EL (cell line): ENCODE measurements around the gene PGM2L1.
"Not testable (repeated sequence)": the region's sequence is repeated elsewhere in the genome, so short reads cannot be mapped to it uniquely, and the experiment has no call there.

ENCODE experiments used
- DNase-seq: peaks from one replicate; pipeline ENCODE4 v3.0.0-alpha.2; 2016

PGM2L1 gene

GRCh38 chr11:74332291-74332690 is 65.9 kb downstream of the PGM2L1 start:
- DNase-seq, result no peak

- DNase-seq, result not testable (repeated sequence)
These were observed 67.2 kb downstream of the PGM2L1 start for GRCh38 chr11:74331000-74331399.

DNA sequence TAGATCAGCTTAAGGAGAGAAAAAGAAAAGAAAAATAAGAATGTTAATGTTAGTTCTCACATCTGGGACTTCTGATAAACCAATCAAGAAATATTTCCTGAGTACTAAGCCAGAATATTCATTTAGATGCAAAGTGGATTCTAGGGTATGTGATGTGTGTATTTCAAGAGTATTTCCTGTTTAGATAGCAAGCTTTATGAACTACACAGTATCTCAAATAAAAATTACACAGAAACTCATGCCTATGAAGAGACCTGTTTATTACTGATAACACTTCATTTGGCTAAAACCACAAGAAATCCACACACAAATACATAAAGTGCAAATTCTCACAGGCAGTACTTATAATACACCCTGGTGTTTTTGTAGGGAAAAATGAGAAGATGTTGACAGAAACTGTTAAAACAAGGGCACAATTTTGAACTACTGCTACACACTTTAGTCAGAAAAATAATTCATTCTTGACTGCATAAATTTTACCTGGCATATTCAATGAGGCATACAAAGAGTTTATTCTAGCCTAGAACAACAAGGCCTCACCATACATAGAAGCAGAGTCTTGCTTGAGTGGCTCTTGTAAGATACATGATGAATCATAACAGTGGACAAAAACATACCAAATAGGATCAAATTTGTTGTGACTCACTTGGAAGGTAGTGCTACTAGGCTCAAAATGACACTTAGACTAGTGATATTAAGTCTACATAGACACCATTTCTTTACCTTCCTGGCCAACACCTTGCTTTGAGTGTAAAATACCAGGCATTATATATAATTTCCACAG is 68.0 kb downstream of the PGM2L1 start:
- peak; percentile 57 for DNase-seq

- no peak for DNase-seq
These were observed 71.2 kb downstream of the PGM2L1 start for GRCh38 chr11:74327076-74327475.

DNA sequence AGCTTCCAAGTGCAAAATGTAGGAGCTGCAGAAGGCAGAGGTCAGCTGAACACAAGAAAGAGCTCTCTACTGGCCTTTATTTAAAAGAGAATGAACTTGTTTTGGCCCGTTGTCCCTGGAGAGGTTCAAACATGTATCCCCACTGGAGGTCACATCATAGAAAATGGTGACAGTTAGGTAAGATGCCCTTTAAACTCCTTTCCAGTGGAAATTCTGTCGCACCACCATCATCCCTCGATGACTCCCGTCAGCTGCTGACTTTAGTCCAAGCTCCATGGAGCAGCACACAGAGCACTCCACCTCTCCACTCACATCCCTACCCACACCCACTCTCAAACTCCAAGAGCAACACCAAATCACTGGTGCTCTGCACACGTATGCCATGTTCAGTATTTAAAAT is 71.6 kb downstream of the PGM2L1 start:
- no peak for DNase-seq

GRCh38 chr11:74325649-74326645 is 72.3 kb downstream of the PGM2L1 start:
- no peak for DNase-seq

GRCh38 chr11:74322667-74323066 is 75.6 kb downstream of the PGM2L1 start:
- no peak for DNase-seq

DNA sequence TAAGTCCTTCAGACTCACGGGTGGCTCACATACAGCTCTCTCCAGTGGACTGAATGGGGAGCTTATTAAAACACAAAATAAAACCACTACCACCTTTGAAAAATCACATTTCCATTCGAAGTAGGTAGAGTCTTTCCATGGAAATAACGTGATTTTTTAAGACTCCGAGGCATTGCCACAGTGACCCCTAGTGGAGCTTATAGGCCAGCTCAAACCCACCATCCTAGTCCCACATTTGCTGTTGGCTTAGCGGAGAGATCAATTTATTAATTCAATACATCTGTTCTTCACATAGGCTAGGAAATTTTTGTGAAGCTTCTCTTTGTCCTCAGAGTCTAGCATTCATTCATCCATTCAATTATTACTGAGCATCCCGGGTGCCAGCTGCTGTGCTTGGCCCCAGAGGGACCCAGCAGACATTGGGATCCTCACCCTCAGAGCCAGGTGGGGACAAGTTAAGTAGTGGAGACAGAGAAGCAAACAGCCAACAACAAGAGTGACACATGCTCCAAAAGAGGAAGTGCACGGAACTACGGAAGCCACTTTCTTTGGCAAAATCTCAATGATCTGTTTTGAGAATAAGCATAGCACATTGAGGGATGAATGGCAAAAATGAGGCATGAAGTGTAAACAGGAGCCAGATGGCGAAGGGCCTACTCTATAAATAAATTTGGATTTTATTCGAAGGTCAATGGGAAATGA is 76.6 kb downstream of the PGM2L1 start:
- DNase-seq, result no peak

DNA sequence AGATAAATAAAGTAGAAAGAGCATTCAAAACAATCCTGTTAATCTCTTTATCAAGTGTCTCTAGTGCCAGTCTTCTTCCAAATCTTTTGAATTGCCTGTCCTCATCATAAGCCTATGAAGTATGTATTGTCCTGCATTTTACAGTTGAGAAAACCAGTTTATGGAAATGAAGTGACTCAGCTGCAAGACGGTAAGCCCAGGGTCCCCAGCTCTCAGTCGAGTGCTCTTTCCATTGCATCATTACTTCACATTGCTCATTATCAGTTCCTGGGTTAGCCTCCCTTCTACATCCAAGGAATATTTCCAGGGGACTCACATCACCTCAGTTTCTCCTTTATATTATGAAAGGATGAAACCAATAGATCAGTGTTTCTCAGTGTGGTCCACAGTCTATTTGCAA is 77.7 kb downstream of the PGM2L1 start:
- no peak for DNase-seq

- DNase-seq, result peak; percentile 87
These were observed 79.0 kb downstream of the PGM2L1 start for GRCh38 chr11:74319139-74319816.

DNA sequence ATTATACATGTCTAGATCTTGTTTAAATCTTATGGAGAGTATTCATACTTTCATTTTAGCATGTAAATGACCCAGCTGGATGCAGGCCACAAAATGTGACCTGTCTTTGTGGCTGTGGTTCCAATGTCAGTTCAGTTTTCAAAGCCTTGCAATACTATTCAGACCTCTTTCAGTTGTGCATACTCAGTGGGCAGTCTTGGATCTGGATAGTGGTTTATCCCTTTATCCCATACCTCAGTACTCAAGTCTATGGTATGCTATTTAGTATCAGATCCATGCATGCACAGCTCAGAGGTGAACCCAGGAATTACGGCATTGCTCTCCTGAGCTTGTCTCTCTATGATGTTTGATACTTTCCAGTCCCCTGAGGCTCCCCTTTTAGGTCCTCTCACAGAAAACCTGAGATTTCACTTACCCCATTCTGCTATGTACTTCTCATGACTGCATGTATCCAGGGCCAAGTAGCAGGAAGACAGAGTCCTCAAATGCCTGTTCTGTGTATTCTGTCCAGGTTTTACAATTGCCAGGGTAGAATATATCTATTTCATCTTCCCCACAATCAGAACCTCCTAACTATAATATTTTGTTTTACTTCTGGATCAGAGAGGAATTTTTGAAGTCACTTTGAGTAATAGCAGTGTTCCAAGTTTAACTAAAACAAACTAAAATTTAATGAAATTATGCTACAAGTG is 79.8 kb downstream of the PGM2L1 start:
- peak; percentile 36 for DNase-seq

DNA sequence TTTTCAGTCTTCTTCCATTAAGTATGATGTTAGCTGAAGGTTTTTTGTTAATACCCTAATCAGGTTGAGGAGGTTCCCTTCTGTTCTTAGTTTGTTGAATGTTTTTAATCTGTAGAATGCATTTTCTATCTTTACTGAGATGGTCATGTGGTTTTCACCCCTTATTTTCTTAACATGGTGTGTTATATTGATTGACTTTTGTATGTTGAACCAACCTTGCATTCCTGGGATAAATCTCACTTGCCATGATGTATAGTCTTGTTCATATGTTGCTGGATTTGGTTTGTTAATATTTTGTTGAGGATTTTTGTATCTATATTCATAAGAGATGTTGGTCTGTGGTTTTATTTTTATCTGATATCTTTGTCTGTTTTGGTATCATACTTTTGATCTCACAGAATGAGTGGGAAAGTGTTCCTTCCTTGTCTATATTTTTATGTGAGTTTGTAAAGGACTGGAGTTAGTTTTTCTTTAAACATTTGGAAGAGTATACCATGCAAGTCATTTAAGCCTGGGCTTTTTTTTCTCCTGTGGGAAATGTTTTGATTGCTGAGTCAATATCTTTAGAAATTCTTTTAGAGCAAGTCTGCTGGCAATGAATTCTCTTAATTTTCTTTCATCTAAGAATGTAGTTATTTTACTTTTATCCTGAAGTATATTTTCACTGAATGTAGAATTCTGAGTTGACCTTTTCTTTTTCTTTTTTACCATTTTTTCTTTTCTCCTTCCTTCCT is 81.3 kb downstream of the PGM2L1 start:
- peak; percentile 21 for DNase-seq

- DNase-seq, result no peak
These were observed 85.9 kb downstream of the PGM2L1 start for GRCh38 chr11:74312326-74312725.

DNA sequence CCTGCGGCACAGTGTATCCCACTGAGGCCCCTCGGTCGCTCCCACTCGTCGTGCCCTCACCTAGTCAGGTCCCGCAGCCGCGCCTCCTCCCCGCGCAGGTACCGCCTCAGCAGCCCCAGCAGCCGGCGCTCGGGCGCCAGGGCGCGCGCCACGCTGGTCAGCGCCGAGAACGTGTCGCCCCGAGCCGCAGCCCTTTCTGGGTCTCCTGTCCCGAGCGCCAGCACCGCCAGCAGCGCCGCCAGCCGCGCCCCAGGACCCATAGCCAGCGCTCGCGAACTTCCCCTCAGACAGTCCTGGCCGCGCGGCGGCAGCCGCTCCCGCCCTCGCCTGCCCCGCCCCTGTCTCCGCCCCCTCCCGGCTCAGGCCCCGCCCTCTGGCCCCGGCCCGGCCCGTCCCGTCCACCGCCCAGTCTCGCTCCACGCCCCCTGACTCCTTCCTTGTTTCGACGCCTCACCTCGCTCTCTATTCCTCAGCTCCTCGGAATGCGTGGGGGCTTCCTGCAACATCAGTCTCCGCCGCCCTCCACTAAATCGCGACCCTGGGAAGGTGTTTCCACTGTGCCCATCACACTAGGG is 86.8 kb downstream of the PGM2L1 start, which contains the start of gene P4HA3:
Gene P4HA3, minus strand, starts transcription at position 289 of the 575 bp plus-strand sequence. Its CDS starts 29 bp downstream, at position 260.
- DNase-seq, result peak; percentile 52

DNA sequence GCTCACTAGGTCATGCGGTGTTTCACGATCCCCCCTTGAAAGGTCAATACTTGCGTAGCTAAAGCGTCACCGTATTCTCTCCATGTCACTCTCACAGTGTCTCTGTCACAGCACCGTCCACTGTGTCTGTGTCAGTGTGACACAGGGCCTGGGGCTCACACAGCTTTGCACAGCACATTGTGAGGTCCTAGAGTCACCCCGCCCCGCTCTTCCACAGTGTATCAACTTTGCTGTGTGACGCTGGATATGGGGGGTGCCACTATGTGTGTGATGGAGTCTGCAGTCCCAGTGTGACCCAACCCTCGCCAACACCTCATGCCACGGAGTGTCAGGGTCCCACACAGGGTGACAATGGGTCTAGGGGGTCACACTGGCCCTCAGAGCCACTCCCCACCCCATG is 87.4 kb downstream of the PGM2L1 start:
- no peak for DNase-seq

DNA sequence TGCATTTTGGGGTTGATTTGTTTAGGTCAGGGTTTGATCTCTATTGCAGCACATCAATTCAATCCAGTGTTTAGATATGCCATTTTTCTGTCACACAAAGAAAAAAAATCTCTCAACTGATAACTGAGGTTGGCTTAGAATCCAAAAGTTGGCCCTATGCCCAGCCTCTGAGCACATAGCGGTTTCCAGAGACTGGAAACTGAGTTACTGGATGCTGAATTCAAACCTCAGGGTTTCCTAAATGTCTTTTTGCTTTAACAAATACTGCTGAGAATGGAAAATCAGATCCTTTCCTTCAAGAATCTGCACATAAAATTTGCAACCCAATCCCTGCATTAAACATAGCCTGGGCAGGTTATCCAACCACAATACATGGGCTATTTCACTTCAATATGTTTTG is 90.8 kb downstream of the PGM2L1 start:
- DNase-seq, result no peak

DNA sequence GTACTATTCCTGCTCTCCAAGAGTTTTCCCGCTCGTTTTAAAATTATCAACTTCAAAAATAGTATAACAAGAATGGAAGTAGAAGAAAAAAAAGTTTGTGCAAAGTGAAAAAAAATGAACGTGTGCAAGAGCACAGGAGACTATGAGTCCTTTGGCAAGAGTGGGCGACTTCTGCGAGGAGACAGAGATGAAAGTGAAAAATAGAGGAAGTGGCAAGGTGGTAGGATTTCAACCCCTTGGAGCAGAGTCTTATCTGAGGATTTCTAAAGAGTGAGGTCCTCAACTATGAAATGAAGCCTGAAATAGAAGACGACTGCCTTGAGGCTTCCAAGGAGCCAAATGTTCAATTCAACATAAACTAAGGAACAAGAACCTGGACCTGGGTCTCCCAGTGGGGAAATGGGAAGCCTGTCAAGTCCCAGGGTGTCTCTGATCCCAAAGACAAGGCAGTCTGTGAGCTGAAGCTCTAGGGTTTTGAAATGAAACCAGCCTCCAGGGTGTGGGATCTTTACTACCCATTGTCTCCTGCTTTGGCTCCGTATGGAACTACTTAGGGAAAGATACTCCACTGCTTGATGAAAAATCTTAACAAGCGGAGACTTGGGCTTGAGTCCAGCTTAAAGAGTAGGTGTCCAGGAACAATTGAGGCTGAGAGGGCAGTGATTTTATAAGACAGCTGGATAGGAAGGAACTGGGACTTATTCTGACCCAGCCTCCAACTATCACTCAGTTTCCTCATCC is 91.6 kb downstream of the PGM2L1 start:
- DNase-seq, result no peak

GRCh38 chr11:74299015-74299414 is 99.2 kb downstream of the PGM2L1 start:
- no peak for DNase-seq

DNA sequence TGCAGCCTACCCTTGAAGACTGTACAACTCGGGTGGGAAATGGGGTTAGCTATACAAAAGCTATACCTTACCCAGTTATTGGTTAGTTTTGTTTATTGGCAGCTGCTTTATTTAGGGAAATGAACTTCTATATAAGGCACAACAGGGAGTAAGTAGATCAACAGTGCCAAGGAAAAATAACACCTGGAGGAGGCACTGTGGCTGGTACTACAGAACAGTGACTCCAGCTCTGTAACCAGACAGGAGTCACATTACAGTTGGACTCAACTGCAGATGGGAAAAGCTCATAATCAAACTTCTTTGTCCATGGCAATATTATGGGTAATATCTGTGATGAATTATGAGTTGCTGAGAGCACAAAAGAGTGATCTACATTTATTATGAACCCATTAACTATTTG is 100.7 kb downstream of the PGM2L1 start:
- no peak for DNase-seq

- DNase-seq, result no peak
These were observed 109.3 kb downstream of the PGM2L1 start for GRCh38 chr11:74288911-74289310.
